IMR-90 (cell line): ENCODE measurements around the gene EMID1.
"Not testable (repeated sequence)": the region's sequence is repeated elsewhere in the genome, so short reads cannot be mapped to it uniquely, and the experiment has no call there.

Source experiments
- SMC3 ChIP-seq: fragments of 150-350 bp; IDR thresholded peaks from 2 replicates; pipeline ENCODE4 v1.6.1; 2016; ENCODE audit warnings: low read depth, mild to moderate bottlenecking, antibody characterized with exemption, low read length, moderate library complexity
- USF2 ChIP-seq: fragments of 150-350 bp; IDR thresholded peaks from 2 replicates; pipeline ENCODE4 v1.6.1; 2017; ENCODE audit warnings: mild to moderate bottlenecking, antibody characterized with exemption, low read length, low read depth
- TF ChIP-seq, protein P1 (sequence below): conservative IDR thresholded peaks from 2 replicates; pipeline ENCODE4 v1.5.1; 2012; ENCODE audit warnings: mild to moderate bottlenecking, low read depth, low read length, improper control_type of control experiment

- TF ChIP-seq USF2, SMC3: not testable (repeated sequence)
- TF ChIP-seq, protein P1, sequence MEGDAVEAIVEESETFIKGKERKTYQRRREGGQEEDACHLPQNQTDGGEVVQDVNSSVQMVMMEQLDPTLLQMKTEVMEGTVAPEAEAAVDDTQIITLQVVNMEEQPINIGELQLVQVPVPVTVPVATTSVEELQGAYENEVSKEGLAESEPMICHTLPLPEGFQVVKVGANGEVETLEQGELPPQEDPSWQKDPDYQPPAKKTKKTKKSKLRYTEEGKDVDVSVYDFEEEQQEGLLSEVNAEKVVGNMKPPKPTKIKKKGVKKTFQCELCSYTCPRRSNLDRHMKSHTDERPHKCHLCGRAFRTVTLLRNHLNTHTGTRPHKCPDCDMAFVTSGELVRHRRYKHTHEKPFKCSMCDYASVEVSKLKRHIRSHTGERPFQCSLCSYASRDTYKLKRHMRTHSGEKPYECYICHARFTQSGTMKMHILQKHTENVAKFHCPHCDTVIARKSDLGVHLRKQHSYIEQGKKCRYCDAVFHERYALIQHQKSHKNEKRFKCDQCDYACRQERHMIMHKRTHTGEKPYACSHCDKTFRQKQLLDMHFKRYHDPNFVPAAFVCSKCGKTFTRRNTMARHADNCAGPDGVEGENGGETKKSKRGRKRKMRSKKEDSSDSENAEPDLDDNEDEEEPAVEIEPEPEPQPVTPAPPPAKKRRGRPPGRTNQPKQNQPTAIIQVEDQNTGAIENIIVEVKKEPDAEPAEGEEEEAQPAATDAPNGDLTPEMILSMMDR = not testable (repeated sequence)
Measured at GRCh38 chr22:29240481-29240880, 34.8 kb downstream of the EMID1 start.
